SK-N-SH (cell line): Measurements from ENCODE around the gene GABRG3. TPM values are rescaled to one million over a fixed set of nuclear protein-coding genes. Genes with fewer than 3 reads are reported as not detected.

Experiments used
- CTCF ChIA-PET: fragments of 300-600, 350-600 bp; formaldehyde crosslinking; extraction: SDS; loops from one replicate; lab custom pipeline; 2021; lab: Yijun Ruan, JAX
- POLR2A ChIA-PET: fragments of 350-600 bp; sonication (Branson Sonifier 250); formaldehyde crosslinking; extraction: SDS; loops from one replicate; lab custom pipeline; 2020; ENCODE audit warnings: antibody characterized with exemption, inconsistent platforms; lab: Yijun Ruan, JAX
- DNase-seq: peaks from one replicate; pipeline ENCODE4 v3.0.0; 2012
- H2AFZ ChIP-seq: fragments of 200-600 bp; sonication (generic); 2 replicates; pipeline ENCODE4 v1.8.1; 2016; ENCODE audit warnings: antibody characterized with exemption, mild to moderate bottlenecking, low read depth
- H3F3A ChIP-seq: fragments of 200-600 bp; sonication (generic); replicated peaks from 2 replicates; pipeline ENCODE3; 2016; ENCODE audit warnings: antibody characterized with exemption, mild to moderate bottlenecking; ENCODE audit not compliant: insufficient read depth
- H3K27ac ChIP-seq, 2 experiments: fragments of 200-500 bp in 1 of 2; fragments of 200-600 bp in 1 of 2; sonication (Bioruptor generic) in 1 of 2; sonication (generic), shearing (Covaris generic) in 1 of 2; 2 replicates each; pipeline versions ENCODE4 v1.5.1 to v1.6.1; 2014 to 2016; ENCODE audit warnings: low read depth in 2 of 2, inconsistent platforms in 1 of 2, low read length in 1 of 2, mild to moderate bottlenecking in 1 of 2, mixed read lengths in 1 of 2
- H3K27me3 ChIP-seq: fragments of 200-600 bp; sonication (generic), shearing (Covaris generic); 2 replicates; pipeline ENCODE4 v1.6.1; 2016; ENCODE audit warnings: mixed run types; ENCODE audit not compliant: insufficient read depth
- H3K36me3 ChIP-seq, 2 experiments: fragments of 200-500 bp in 1 of 2; fragments of 200-600 bp in 1 of 2; sonication (Bioruptor generic) in 1 of 2; sonication (generic) in 1 of 2; replicated peaks in 1 of 2; 2 replicates each; pipeline versions ENCODE3 to v1.5.1; 2014 to 2016; ENCODE audit warnings: low read length in 1 of 2, mild to moderate bottlenecking in 1 of 2; ENCODE audit not compliant: insufficient read depth in 2 of 2, control insufficient read depth in 1 of 2
- H3K4me1 ChIP-seq, 2 experiments: fragments of 200-500 bp in 1 of 2; fragments of 200-600 bp in 1 of 2; sonication (Bioruptor generic) in 1 of 2; sonication (generic), shearing (Covaris generic) in 1 of 2; 2 replicates each; pipeline versions ENCODE4 v1.5.1 to v1.6.1; 2014 to 2016; ENCODE audit warnings: low read depth in 1 of 2, low read length in 1 of 2, mixed run types in 1 of 2; ENCODE audit not compliant: insufficient read depth in 2 of 2, control insufficient read depth in 1 of 2
- H3K4me2 ChIP-seq: fragments of 200-600 bp; sonication (generic), shearing (Covaris generic); 2 replicates; pipeline ENCODE4 v1.6.1; 2017; ENCODE audit warnings: mixed run types
- H3K4me3 ChIP-seq, 2 experiments: fragments of 200-500 bp in 1 of 2; fragments of 200-600 bp in 1 of 2; sonication (Bioruptor generic) in 1 of 2; sonication (generic), shearing (Covaris generic) in 1 of 2; 2 replicates each; pipeline versions ENCODE4 v1.5.1 to v1.8.1; 2014 to 2016; ENCODE audit warnings: low read depth in 2 of 2, inconsistent platforms in 1 of 2, low read length in 1 of 2, mild to moderate bottlenecking in 1 of 2, mixed read lengths in 1 of 2, moderate library complexity in 1 of 2
- H3K79me2 ChIP-seq: fragments of 200-600 bp; sonication (generic); 2 replicates; pipeline ENCODE4 v1.8.1; 2017; ENCODE audit warnings: mild to moderate bottlenecking; ENCODE audit not compliant: insufficient read depth
- H3K9ac ChIP-seq: fragments of 200-600 bp; sonication (generic); 2 replicates; pipeline ENCODE4 v1.6.1; 2017; ENCODE audit warnings: mixed run types
- H3K9me2 ChIP-seq: fragments of 200-600 bp; sonication (generic); 2 replicates; pipeline ENCODE4 v1.6.1; 2017; ENCODE audit warnings: mixed run types
- H3K9me3 ChIP-seq: fragments of 200-600 bp; sonication (generic); 2 replicates; pipeline ENCODE4 v1.6.1; 2017; ENCODE audit warnings: mixed run types, mild to moderate bottlenecking, moderate library complexity
- H4K20me1 ChIP-seq: fragments of 200-600 bp; sonication (generic); 2 replicates; pipeline ENCODE4 v1.6.1; 2017; ENCODE audit warnings: mild to moderate bottlenecking, mixed run types; ENCODE audit not compliant: insufficient read depth
- CHD2 ChIP-seq: fragments of 150-350 bp; IDR thresholded peaks from 2 replicates; pipeline ENCODE4 v1.6.1; 2018; ENCODE audit warnings: low read length; ENCODE audit not compliant: partially characterized antibody
- FOSL2 ChIP-seq: IDR thresholded peaks from 2 replicates; pipeline ENCODE4 v1.4.0; 2012; ENCODE audit warnings: low read depth, mild to moderate bottlenecking, moderate library complexity, borderline replicate concordance
- FOXM1 ChIP-seq: IDR thresholded peaks from 2 replicates; pipeline ENCODE4 v1.4.0; 2012; ENCODE audit warnings: low read depth, mild to moderate bottlenecking
- NRF1 ChIP-seq: IDR thresholded peaks from 2 replicates; pipeline ENCODE4 v1.6.1; 2012; ENCODE audit warnings: low read depth, mild to moderate bottlenecking, low read length
- POLR2AphosphoS5 ChIP-seq: IDR thresholded peaks from 2 replicates; pipeline ENCODE4 v1.6.1; 2012; ENCODE audit warnings: low read depth, low read length
- RAD21 ChIP-seq: IDR thresholded peaks from 2 replicates; pipeline ENCODE4 v1.6.1; 2012; ENCODE audit warnings: mild to moderate bottlenecking, low read length
- RCOR1 ChIP-seq: fragments of 150-350 bp; IDR thresholded peaks from 2 replicates; pipeline ENCODE4 v1.6.1; 2017; ENCODE audit warnings: antibody characterized with exemption, low read length
- RFX5 ChIP-seq: IDR thresholded peaks from 2 replicates; pipeline ENCODE4 v1.6.1; 2012; ENCODE audit warnings: mild to moderate bottlenecking, improper control_type of control experiment, low read length
- RXRA ChIP-seq: IDR thresholded peaks from 2 replicates; pipeline ENCODE4 v1.4.0; 2012; ENCODE audit warnings: low read depth, mild to moderate bottlenecking, borderline replicate concordance
- TAF1 ChIP-seq: IDR thresholded peaks from 2 replicates; pipeline ENCODE4 v1.6.1; 2012; ENCODE audit warnings: low read depth, mild to moderate bottlenecking, low read length, moderate library complexity, borderline replicate concordance
- YY1 ChIP-seq: IDR thresholded peaks from 2 replicates; pipeline ENCODE4 v1.4.0; 2012; ENCODE audit warnings: low read depth, mild to moderate bottlenecking
- WGBS: methylation state at CpG from one replicate; pipeline ENCODE4 v1.1.6; 2017; ENCODE audit warnings: low lambda C conversion rate; 5-methylcytosine and 5-hydroxymethylcytosine counted together
- polyA plus RNA-seq, 3 experiments: library from polyadenylated mRNA; depleted of rRNA; stranded (reverse); fragments of >200 nt; gene quantifications; 2 replicates each; pipeline ENCODE4 v1.2.3, GENCODE V29; 2012

Gene GABRG3
- polyA plus RNA-seq, 1 of the 3 experiments (the other 2 are of a cell fraction), result not detected

- no peaks in the 10 kb centered on the region; the same call in 1 of the 2 replicates for H3K9me3 ChIP-seq
- TF ChIP-seq RAD21 (no peak), FOSL2 (no peak), RXRA (no peak), CHD2 (no peak), POLR2AphosphoS5 (no peak)
- H4K20me1 ChIP-seq, result no peaks in the 10 kb centered on the region
- H2AFZ ChIP-seq, result no peak overlapping the region
- H3K9me2 ChIP-seq, result no peaks in the 10 kb centered on the region
- no peak overlapping the region for H3K27ac ChIP-seq
- DNase-seq, result no peak
- WGBS, result 39% methylated on average over 4 of the region's 4 CpGs
- no peak overlapping the region for H3K4me2 ChIP-seq
- ChIA-PET POLR2A (no interaction called here), CTCF (no interaction called here)
- no peak overlapping the region for H3K9ac ChIP-seq
- H3K4me3 ChIP-seq, result no peak overlapping the region
- H3F3A ChIP-seq, result no peaks in the 10 kb centered on the region
- H3K79me2 ChIP-seq, result no peaks in the 10 kb centered on the region
- H3K36me3 ChIP-seq, result no peaks in the 10 kb centered on the region
- H3K4me1 ChIP-seq, result no peaks in the 10 kb centered on the region; a peak in 2 of 4 replicates
- no peaks in the 10 kb centered on the region for H3K27me3 ChIP-seq
Observed at GRCh38 chr15:27481768-27482167, 510.8 kb downstream of the GABRG3 start.

- Histone ChIP-seq H3K36me3 (no peaks in the 10 kb centered on the region), H3K4me3 (no peak overlapping the region), H4K20me1 (no peaks in the 10 kb centered on the region), H3K4me1 (no peaks in the 10 kb centered on the region; a peak in 2 of 4 replicates), H3K9me2 (no peaks in the 10 kb centered on the region), H3K4me2 (no peak overlapping the region), H3K9me3 (no peaks in the 10 kb centered on the region; the same call in 1 of the 2 replicates), H3K27me3 (no peaks in the 10 kb centered on the region), H3K9ac (no peak overlapping the region), H3F3A (no peaks in the 10 kb centered on the region), H3K79me2 (no peaks in the 10 kb centered on the region), H3K27ac (no peak overlapping the region), H2AFZ (no peak overlapping the region)
- WGBS, result 72% methylated on average over 6 of the region's 6 CpGs
- DNase-seq, result no peak
- POLR2A ChIA-PET, result no interaction called here
- CTCF ChIA-PET, result no interaction called here
- no peak for TF ChIP-seq RCOR1
- TF ChIP-seq POLR2AphosphoS5, result no peak
- no peak for TF ChIP-seq YY1
- TF ChIP-seq RFX5, result no peak
- TF ChIP-seq FOXM1, result no peak
Observed at GRCh38 chr15:27482287-27482686, 511.3 kb downstream of the GABRG3 start.

GRCh38 chr15:27483124-27483523, 512.1 kb downstream of the GABRG3 start:
- 53% methylated on average over 6 of the region's 6 CpGs for WGBS

More at GRCh38 chr15:27483124-27483523, 512.1 kb downstream of the GABRG3 start:
- Histone ChIP-seq H3K4me1 (no peaks in the 10 kb centered on the region; a peak in 2 of 4 replicates), H3K27ac (no peak overlapping the region), H3K9ac (no peak overlapping the region), H3K9me2 (no peaks in the 10 kb centered on the region), H3K27me3 (no peaks in the 10 kb centered on the region), H3K9me3 (no peaks in the 10 kb centered on the region; the same call in 1 of the 2 replicates), H3K4me3 (no peak overlapping the region), H2AFZ (no peak overlapping the region), H3K4me2 (no peak overlapping the region), H3K79me2 (no peaks in the 10 kb centered on the region), H4K20me1 (no peaks in the 10 kb centered on the region), H3F3A (no peaks in the 10 kb centered on the region), H3K36me3 (no peaks in the 10 kb centered on the region)
- ChIA-PET CTCF (no interaction called here), POLR2A (no interaction called here)
- TF ChIP-seq TAF1 (no peak), NRF1 (no peak)
- no peak for DNase-seq
